Upper lobe of left lung (tissue), 6 donors: ENCODE results near the gene LRGUK. TPM values are rescaled to one million over a fixed set of nuclear protein-coding genes. Genes with fewer than 3 reads are reported as not detected.

Experiments
- ATAC-seq, 2 donors: fragments of 200-7000 bp; cut with Tn5 transposase; one replicate each; pipeline ENCODE4 v1.9.1; 2022; ENCODE audit warnings: mild to moderate bottlenecking in 2 of 2, moderate library complexity in 2 of 2; ENCODE audit not compliant: low FRiP score in 2 of 2
- DNase-seq, 2 donors: peaks; one replicate each; pipeline ENCODE4 v3.0.0-alpha.2; 2019 to 2020
- H3K27ac ChIP-seq, 4 donors: fragments of 200-600 bp; sonication (generic); one replicate each; pipeline ENCODE4 v1.5.1; 2016 to 2019
- H3K27me3 ChIP-seq, 4 donors: fragments of 200-600 bp; sonication (generic); one replicate each; pipeline ENCODE4 v1.5.1; 2017 to 2019
- H3K36me3 ChIP-seq, 4 donors: fragments of 200-600 bp; sonication (generic); one replicate each; pipeline ENCODE4 v1.5.1; 2016 to 2019
- H3K4me1 ChIP-seq, 4 donors: fragments of 200-600 bp; sonication (generic); one replicate each; pipeline ENCODE4 v1.5.1; 2018 to 2019
- H3K4me3 ChIP-seq, 4 donors: fragments of 200-600 bp; sonication (generic); one replicate each; pipeline ENCODE4 v1.5.1; 2017 to 2019; ENCODE audit warnings: mild to moderate bottlenecking in 2 of 4, moderate library complexity in 1 of 4
- H3K9me3 ChIP-seq, 4 donors: fragments of 200-600 bp; sonication (generic); one replicate each; pipeline ENCODE4 v1.5.1; 2018 to 2019
- EP300 ChIP-seq, 4 donors: sonication (generic); formaldehyde crosslinking; IDR thresholded peaks; one replicate each; pipeline ENCODE4 v1.5.1; 2017; ENCODE audit warnings: antibody characterized with exemption in 4 of 4, control low read depth in 2 of 4
- POLR2A ChIP-seq, 4 donors: fragments of 450-650 bp; IDR thresholded peaks; one replicate each; pipeline ENCODE4 v1.5.1; 2016 to 2017; ENCODE audit warnings: antibody characterized with exemption in 4 of 4, mild to moderate bottlenecking in 2 of 4
- POLR2AphosphoS5 ChIP-seq, 2 donors: sonication (generic); formaldehyde crosslinking; IDR thresholded peaks; one replicate each; pipeline ENCODE4 v1.5.1; 2017; ENCODE audit warnings: antibody characterized with exemption in 2 of 2
- WGBS, 2 donors: methylation state at CpG; one replicate each; pipeline ENCODE4 v1.1.5; 2017 to 2018; 5-methylcytosine and 5-hydroxymethylcytosine counted together
- total RNA-seq, 6 donors: library from RNA; depleted of rRNA in 4 of 6; stranded (reverse); fragments of >200 nt in 4 of 6; gene quantifications; one replicate each; pipeline versions ENCODE4 v1.1.0 to v1.2.1, GENCODE V29; 2016 to 2021
- TF ChIP-seq, protein P1 (sequence below), 6 experiments: fragments of 450-650 bp in 4 of 6; fragments of 200-600 bp in 2 of 6; sonication (generic) in 2 of 6; IDR thresholded peaks; one replicate each; pipeline ENCODE4 v1.5.1; 2016 to 2019; ENCODE audit warnings: antibody characterized with exemption in 6 of 6
- donor health status: DM: no; HTN: no; CAD: no; lungs with moderate emphysema.
- donor health status: DM: no; HTN: yes; CAD: no; lungs with severe emphysema.

LRGUK gene
- total RNA-seq, 6 donors from 2014 or later, result 0.31 to 9.1 (median 1.9) TPM

DNA sequence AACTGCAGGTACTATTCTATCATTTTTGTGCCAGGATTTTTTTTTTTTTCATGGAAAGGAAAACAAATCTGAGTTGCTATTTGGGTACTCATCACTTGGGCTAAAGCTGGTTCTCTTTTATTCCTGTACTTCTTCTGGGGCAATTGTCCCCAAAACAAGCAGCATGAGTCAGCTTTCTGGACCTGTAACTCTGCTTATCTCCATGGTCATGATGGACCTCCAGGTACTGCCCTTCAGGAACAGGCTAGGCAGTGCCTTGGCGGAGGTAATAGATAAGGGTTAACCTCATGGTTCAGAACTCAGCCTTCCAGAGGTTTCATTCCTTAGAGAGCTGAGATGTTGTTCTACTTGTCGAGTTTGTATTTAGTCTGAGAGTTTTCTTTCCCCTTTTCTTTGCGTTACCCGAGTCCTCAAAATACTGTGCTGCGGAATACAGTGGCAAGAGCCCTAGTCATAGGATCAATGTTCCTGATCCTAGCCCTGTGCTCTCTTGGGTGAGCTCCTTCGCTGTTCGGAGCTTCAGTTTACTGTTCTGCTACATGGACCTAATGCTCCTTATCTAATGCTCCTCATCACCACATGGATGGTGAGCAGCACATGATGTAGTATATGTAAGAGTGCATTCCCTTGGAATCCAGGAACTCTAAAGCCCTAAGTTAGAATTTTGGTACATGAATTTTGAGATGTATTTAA is 74.6 kb downstream of the LRGUK start:
- TF ChIP-seq POLR2A (IDR thresholded peaks at IDR 0.05), result no peak
- TF ChIP-seq, protein P1, sequence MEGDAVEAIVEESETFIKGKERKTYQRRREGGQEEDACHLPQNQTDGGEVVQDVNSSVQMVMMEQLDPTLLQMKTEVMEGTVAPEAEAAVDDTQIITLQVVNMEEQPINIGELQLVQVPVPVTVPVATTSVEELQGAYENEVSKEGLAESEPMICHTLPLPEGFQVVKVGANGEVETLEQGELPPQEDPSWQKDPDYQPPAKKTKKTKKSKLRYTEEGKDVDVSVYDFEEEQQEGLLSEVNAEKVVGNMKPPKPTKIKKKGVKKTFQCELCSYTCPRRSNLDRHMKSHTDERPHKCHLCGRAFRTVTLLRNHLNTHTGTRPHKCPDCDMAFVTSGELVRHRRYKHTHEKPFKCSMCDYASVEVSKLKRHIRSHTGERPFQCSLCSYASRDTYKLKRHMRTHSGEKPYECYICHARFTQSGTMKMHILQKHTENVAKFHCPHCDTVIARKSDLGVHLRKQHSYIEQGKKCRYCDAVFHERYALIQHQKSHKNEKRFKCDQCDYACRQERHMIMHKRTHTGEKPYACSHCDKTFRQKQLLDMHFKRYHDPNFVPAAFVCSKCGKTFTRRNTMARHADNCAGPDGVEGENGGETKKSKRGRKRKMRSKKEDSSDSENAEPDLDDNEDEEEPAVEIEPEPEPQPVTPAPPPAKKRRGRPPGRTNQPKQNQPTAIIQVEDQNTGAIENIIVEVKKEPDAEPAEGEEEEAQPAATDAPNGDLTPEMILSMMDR (IDR thresholded peaks at IDR 0.05), result no peak
- no peak for TF ChIP-seq EP300 (IDR thresholded peaks at IDR 0.05)
- no peak for DNase-seq
- no peaks in the 10 kb centered on the region for H3K4me1 ChIP-seq
- H3K27me3 ChIP-seq, result no peaks in the 10 kb centered on the region
- ATAC-seq, result no peak
- WGBS, 2 donors, result 92 to 95% methylated on average over 6 of the region's 7 CpGs
- no peaks in the 10 kb centered on the region for H3K9me3 ChIP-seq
- H3K27ac ChIP-seq, result no peak overlapping the region
- no peaks in the 10 kb centered on the region for H3K36me3 ChIP-seq
- H3K4me3 ChIP-seq, result no peak overlapping the region

DNA sequence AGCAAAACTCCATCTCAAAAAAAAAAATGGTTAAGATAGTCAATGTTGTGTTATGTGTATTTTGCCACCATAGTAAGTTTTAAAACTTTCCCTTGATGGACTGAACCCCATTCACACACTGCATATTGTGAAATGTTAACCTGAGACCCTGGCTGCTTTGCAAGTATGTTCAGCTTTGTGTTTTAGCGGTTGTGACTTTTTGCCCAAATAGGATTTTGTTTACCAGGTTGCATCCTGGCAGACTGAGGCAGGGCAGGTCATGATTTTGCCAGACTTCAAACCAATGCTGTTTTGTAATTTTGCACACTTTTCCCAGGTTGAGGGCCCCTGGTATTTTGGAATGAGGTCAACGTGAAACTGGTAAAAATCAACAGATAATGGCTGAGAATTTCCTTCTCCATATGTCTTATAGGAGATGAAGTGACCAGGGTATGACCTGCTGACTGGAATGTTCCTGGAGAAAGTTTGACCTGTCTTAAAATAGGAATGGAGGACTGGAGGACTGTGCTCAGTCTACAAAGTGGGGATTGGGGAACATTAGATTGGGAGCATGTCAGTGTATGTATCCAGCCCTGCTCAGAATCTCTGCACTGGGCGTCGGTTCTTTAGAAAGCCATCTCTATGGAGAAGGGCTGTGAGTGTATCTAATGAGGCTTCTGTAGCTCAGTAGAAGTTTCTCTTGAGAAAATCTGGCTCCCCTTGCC is 76.2 kb downstream of the LRGUK start:
- H3K4me3 ChIP-seq, result no peak overlapping the region
- H3K27ac ChIP-seq, result no peak overlapping the region
- H3K9me3 ChIP-seq, result no peaks in the 10 kb centered on the region
- ATAC-seq, result no peak
- WGBS, 2 donors, result 83 to 91% methylated on average over 4 of the region's 4 CpGs
- TF ChIP-seq EP300 (IDR thresholded peaks at IDR 0.05), result no peak
- no peak for TF ChIP-seq POLR2AphosphoS5 (IDR thresholded peaks at IDR 0.05)
- TF ChIP-seq, protein P1 (IDR thresholded peaks at IDR 0.05), result no peak
- no peak for TF ChIP-seq POLR2A (IDR thresholded peaks at IDR 0.05)
- H3K36me3 ChIP-seq, result no peaks in the 10 kb centered on the region
- H3K27me3 ChIP-seq, result no peaks in the 10 kb centered on the region
- H3K4me1 ChIP-seq, result no peaks in the 10 kb centered on the region
- no peak for DNase-seq

DNA sequence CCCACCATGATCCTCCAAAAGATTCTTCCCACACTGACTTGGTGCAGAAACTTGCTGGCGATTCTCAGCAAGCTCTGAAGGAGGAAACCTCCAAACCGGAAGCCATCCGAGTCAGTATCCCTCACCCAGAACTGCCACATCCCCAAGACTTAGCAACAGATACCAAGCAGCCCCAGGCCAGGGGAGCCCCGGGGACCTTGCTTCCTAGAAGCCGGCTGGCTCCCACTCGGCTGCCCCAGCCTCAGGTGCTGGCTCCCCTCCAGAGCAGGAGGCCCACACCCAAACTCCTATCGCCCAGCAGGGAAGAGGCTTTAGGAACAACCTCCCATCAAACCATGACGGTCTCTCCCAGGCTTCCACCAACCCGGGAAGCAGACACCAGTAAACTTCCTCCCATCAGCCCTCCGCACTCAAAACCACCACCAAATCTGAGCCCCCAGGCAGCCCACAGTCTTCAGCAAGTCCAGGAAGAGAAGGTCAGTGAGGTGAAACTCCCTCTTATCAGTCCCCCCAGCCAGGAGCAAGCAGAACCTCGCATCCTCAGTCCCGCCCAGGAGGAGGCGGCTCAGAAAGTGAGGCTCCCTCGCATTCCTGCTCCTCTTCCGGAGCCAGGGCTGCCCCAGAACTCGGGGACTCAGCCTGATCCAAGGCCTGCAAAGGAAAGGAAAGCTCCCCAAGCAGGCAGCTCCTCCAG is 82.3 kb downstream of the LRGUK start:
- ATAC-seq (no peak), DNase-seq (no peak)
- Histone ChIP-seq H3K9me3 (no peaks in the 10 kb centered on the region), H3K4me3 (no peak overlapping the region), H3K27ac (no peak overlapping the region), H3K4me1 (no peaks in the 10 kb centered on the region), H3K36me3 (no peaks in the 10 kb centered on the region), H3K27me3 (no peaks in the 10 kb centered on the region)
- 88 to 90% methylated on average over 10 to 15 of the region's 16 CpGs for WGBS, 2 donors
- TF ChIP-seq EP300 (IDR thresholded peaks at IDR 0.05) (no peak), POLR2A (IDR thresholded peaks at IDR 0.05) (no peak), POLR2AphosphoS5 (IDR thresholded peaks at IDR 0.05) (no peak)
- TF ChIP-seq, protein P1 (IDR thresholded peaks at IDR 0.05), result no peak

DNA sequence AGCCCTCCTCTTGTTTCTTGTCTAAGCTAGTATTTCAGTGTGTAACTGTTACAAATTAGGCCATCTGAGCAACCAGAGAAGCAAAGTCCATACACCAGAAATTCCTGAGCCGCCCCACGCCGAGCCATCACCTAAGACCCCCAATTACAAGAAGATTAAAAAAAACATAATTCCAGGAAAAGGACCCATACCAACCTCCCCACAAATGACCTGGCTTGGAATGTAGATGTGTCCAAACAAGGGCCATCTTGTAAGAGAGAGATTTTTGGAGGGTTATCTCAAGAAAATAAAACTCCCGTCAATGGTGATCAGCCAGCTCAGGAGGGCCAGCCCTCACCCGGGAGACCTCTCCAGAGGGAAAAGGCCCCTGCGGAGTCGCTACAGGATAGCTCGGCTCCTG is 83.1 kb downstream of the LRGUK start:
- ATAC-seq (no peak), DNase-seq (no peak)
- TF ChIP-seq POLR2A (IDR thresholded peaks at IDR 0.05) (no peak), EP300 (IDR thresholded peaks at IDR 0.05) (no peak), POLR2AphosphoS5 (IDR thresholded peaks at IDR 0.05) (no peak)
- TF ChIP-seq, protein P1 (IDR thresholded peaks at IDR 0.05), result no peak
- 91% methylated on average over 8 of the region's 8 CpGs for WGBS, 2 donors
- no peak overlapping the region for H3K4me3 ChIP-seq
- no peaks in the 10 kb centered on the region for H3K9me3 ChIP-seq
- no peak overlapping the region for H3K27ac ChIP-seq
- no peaks in the 10 kb centered on the region for H3K27me3 ChIP-seq
- no peaks in the 10 kb centered on the region for H3K4me1 ChIP-seq
- H3K36me3 ChIP-seq, result no peaks in the 10 kb centered on the region
